ENCODE results near the gene DENND1B.

Gene DENND1B

GRCh38 chr1:197807216-197807615 is 31.9 kb upstream of the DENND1B start:
- H3K4me3 ChIP-seq (ENCODE audit: low read depth, low read length), result no peak overlapping the region
- no peaks in the 10 kb centered on the region for H3K9me3 ChIP-seq (ENCODE audit: control insufficient read depth, insufficient read depth, low read depth, low read length)
- ChIA-PET CTCF (no interaction called here), POLR2A (no interaction called here)
- H3K4me1 ChIP-seq (ENCODE audit: control insufficient read depth, insufficient read depth, low read length), result no peaks in the 10 kb centered on the region
- H3K36me3 ChIP-seq (ENCODE audit: control insufficient read depth in 2 of 2, insufficient read depth in 1 of 2, low read length in 2 of 2), result no peaks in the 10 kb centered on the region
- TF ChIP-seq, protein P1, sequence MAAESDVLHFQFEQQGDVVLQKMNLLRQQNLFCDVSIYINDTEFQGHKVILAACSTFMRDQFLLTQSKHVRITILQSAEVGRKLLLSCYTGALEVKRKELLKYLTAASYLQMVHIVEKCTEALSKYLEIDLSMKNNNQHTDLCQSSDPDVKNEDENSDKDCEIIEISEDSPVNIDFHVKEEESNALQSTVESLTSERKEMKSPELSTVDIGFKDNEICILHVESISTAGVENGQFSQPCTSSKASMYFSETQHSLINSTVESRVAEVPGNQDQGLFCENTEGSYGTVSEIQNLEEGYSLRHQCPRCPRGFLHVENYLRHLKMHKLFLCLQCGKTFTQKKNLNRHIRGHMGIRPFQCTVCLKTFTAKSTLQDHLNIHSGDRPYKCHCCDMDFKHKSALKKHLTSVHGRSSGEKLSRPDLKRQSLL (tag by site-specific recombination; IDR thresholded peaks at IDR 0.05), result no peak
- TF ChIP-seq ZNF391 (tag by site-specific recombination; IDR thresholded peaks at IDR 0.05; ENCODE audit: borderline replicate concordance, low read depth) (no peak), ZSCAN30 (tag by site-specific recombination; IDR thresholded peaks at IDR 0.05) (no peak), ZNF843 (tag by site-specific recombination; IDR thresholded peaks at IDR 0.05) (no peak), ZNF585B (tag by site-specific recombination; IDR thresholded peaks at IDR 0.05) (no peak), ZNF580 (tag by site-specific recombination; IDR thresholded peaks at IDR 0.05) (no peak), ZNF658 (tag by site-specific recombination; IDR thresholded peaks at IDR 0.05) (no peak), HOXD13 (CRISPR knock-in tag; IDR thresholded peaks at IDR 0.05; ENCODE audit: borderline replicate concordance) (no peak)
- TF ChIP-seq, protein P2, sequence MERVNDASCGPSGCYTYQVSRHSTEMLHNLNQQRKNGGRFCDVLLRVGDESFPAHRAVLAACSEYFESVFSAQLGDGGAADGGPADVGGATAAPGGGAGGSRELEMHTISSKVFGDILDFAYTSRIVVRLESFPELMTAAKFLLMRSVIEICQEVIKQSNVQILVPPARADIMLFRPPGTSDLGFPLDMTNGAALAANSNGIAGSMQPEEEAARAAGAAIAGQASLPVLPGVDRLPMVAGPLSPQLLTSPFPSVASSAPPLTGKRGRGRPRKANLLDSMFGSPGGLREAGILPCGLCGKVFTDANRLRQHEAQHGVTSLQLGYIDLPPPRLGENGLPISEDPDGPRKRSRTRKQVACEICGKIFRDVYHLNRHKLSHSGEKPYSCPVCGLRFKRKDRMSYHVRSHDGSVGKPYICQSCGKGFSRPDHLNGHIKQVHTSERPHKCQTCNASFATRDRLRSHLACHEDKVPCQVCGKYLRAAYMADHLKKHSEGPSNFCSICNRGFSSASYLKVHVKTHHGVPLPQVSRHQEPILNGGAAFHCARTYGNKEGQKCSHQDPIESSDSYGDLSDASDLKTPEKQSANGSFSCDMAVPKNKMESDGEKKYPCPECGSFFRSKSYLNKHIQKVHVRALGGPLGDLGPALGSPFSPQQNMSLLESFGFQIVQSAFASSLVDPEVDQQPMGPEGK (tag by site-specific recombination; IDR thresholded peaks at IDR 0.05), result no peak
- H3K27ac ChIP-seq (ENCODE audit: extremely low read depth, low read depth, low read length), result no peak overlapping the region

DNA sequence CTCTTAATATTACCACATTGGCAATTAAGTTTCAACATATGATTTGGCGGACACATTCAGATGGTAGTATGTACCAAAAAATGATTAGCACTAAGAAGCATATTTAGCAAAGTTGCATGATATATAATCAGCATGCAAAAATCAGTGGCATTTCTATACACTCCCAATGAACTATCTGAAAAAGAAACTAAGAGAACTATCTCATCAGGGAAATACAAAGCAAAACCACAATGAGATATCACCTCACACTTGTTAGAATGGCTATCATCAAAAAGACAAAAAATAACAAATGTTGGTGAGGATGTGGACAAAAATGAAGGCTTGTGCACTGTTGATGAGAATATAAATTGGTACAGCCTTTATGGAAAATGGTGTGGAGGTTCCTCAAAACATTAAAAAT is 31.4 kb upstream of the DENND1B start:
- no peak overlapping the region for H3K27ac ChIP-seq (ENCODE audit: extremely low read depth, low read depth, low read length)
- H3K9me3 ChIP-seq (ENCODE audit: control insufficient read depth, insufficient read depth, low read depth, low read length), result no peaks in the 10 kb centered on the region
- ChIA-PET POLR2A (no interaction called here), CTCF (no interaction called here)
- no peak overlapping the region for H3K4me3 ChIP-seq (ENCODE audit: low read depth, low read length)
- H3K36me3 ChIP-seq (ENCODE audit: control insufficient read depth in 2 of 2, insufficient read depth in 1 of 2, low read length in 2 of 2), result no peaks in the 10 kb centered on the region
- no peaks in the 10 kb centered on the region for H3K4me1 ChIP-seq (ENCODE audit: control insufficient read depth, insufficient read depth, low read length)
- TF ChIP-seq ZNF585B (tag by site-specific recombination; IDR thresholded peaks at IDR 0.05), result no peak
- TF ChIP-seq GLIS1 (tag by site-specific recombination; IDR thresholded peaks at IDR 0.05), result no peak
- no peak for TF ChIP-seq ZNF202 (tag by site-specific recombination; IDR thresholded peaks at IDR 0.05; ENCODE audit: borderline replicate concordance)
- TF ChIP-seq ZNF157 (tag by site-specific recombination; IDR thresholded peaks at IDR 0.05), result no peak
- no peak for TF ChIP-seq GFI1B (tag by site-specific recombination; IDR thresholded peaks at IDR 0.05)
- TF ChIP-seq ZNF548 (tag by site-specific recombination; IDR thresholded peaks at IDR 0.05), result no peak
- no peak for TF ChIP-seq ZNF645 (tag by site-specific recombination; IDR thresholded peaks at IDR 0.05)
- no peak for TF ChIP-seq PRDM2 (tag by site-specific recombination; IDR thresholded peaks at IDR 0.05; ENCODE audit: borderline replicate concordance)
- TF ChIP-seq CTCF (tag by site-specific recombination; IDR thresholded peaks at IDR 0.05), result no peak
